Mesendoderm (in vitro differentiated cells): ENCODE measurements around the gene L2HGDH.
A peak's percentile ranks its signal among the peaks of the same experiment; 100 is the strongest.

Source experiments
- DNase-seq: peaks from one replicate; pipeline ENCODE4 v3.0.0; 2013
- H2AK5ac ChIP-seq: 2 replicates; pipeline ENCODE4 v1.6.1; 2013; ENCODE audit warnings: low read length, inconsistent platforms
- H2BK120ac ChIP-seq: 2 replicates; pipeline ENCODE4 v1.6.1; 2013; ENCODE audit warnings: low read depth, mild to moderate bottlenecking, low read length, moderate library complexity, mixed read lengths
- H2BK15ac ChIP-seq: replicated peaks from 2 replicates; pipeline ENCODE4 v1.6.1; 2013; ENCODE audit warnings: low read depth, mild to moderate bottlenecking, moderate library complexity
- H2BK5ac ChIP-seq: 2 replicates; pipeline ENCODE4 v1.6.1; 2013; ENCODE audit warnings: low read length, inconsistent platforms
- H3K18ac ChIP-seq: 2 replicates; pipeline ENCODE4 v1.6.1; 2013; ENCODE audit warnings: mild to moderate bottlenecking, low read length, mixed read lengths
- H3K23ac ChIP-seq: one replicate; pipeline ENCODE4 v1.6.1; 2013; ENCODE audit warnings: low read length
- H3K27ac ChIP-seq: 2 replicates; pipeline ENCODE4 v1.5.1; 2013; ENCODE audit warnings: low read depth, mild to moderate bottlenecking, inconsistent platforms, low read length, moderate library complexity
- H3K27me3 ChIP-seq: 2 replicates; pipeline ENCODE4 v1.6.1; 2013; ENCODE audit warnings: low read length, control low read depth, mild to moderate bottlenecking, inconsistent platforms; ENCODE audit not compliant: insufficient read depth, poor library complexity
- H3K36me3 ChIP-seq: 2 replicates; pipeline ENCODE4 v1.6.1; 2013; ENCODE audit warnings: low read length, inconsistent platforms; ENCODE audit not compliant: control insufficient read depth, insufficient read depth
- H3K4ac ChIP-seq: one replicate; pipeline ENCODE4 v1.6.1; 2013; ENCODE audit warnings: low read depth, mild to moderate bottlenecking, low read length, moderate library complexity
- H3K4me1 ChIP-seq: 2 replicates; pipeline ENCODE4 v1.6.1; 2013; ENCODE audit warnings: low read depth, low read length, inconsistent platforms; ENCODE audit not compliant: control insufficient read depth
- H3K4me2 ChIP-seq: 2 replicates; pipeline ENCODE4 v1.6.1; 2013; ENCODE audit warnings: low read length
- H3K4me3 ChIP-seq: 2 replicates; pipeline ENCODE4 v1.5.1; 2013; ENCODE audit warnings: mild to moderate bottlenecking, low read length
- H3K56ac ChIP-seq: one replicate; pipeline ENCODE4 v1.6.1; 2013; ENCODE audit warnings: low read length
- H3K79me1 ChIP-seq: 2 replicates; pipeline ENCODE4 v1.6.1; 2013; ENCODE audit warnings: low read length, inconsistent platforms
- H3K79me2 ChIP-seq: 2 replicates; pipeline ENCODE4 v1.6.1; 2013; ENCODE audit warnings: mild to moderate bottlenecking, low read length; ENCODE audit not compliant: control insufficient read depth, insufficient read depth
- H3K9ac ChIP-seq: 2 replicates; pipeline ENCODE4 v1.6.1; 2013; ENCODE audit warnings: low read length, inconsistent platforms
- H4K5ac ChIP-seq: one replicate; pipeline ENCODE4 v1.6.1; 2013; ENCODE audit warnings: low read length
- H4K8ac ChIP-seq: one replicate; pipeline ENCODE4 v1.6.1; 2013; ENCODE audit warnings: low read depth, mild to moderate bottlenecking, control low read depth, low read length, moderate library complexity
- WGBS: extraction: QIAGEN DNeasy Blood & Tissue Kit; methylation state at CpG from one replicate; pipeline ENCODE4 v1.1.7; 2013; ENCODE audit warnings: low lambda C conversion rate, missing lambda C conversion rate; ENCODE audit not compliant: insufficient coverage; ENCODE audit errors: extremely low coverage; 5-methylcytosine and 5-hydroxymethylcytosine counted together

Gene L2HGDH

GRCh38 chr14:50308363-50308915 lies 3.6 kb downstream of the L2HGDH start:
- Histone ChIP-seq H3K9ac (no peak overlapping the region), H2BK120ac (no peak overlapping the region), H3K4me2 (no peak overlapping the region), H3K4me3 (no peak overlapping the region), H3K18ac (no peak overlapping the region), H3K23ac (no peak overlapping the region), H3K79me1 (peaks cover 2% of the 10 kb centered on the region), H3K36me3 (no peaks in the 10 kb centered on the region), H2AK5ac (no peak overlapping the region), H3K4ac (no peak overlapping the region), H3K27ac (no peak overlapping the region), H3K79me2 (no peaks in the 10 kb centered on the region), H2BK5ac (no peak overlapping the region), H3K4me1 (peaks cover 3% of the 10 kb centered on the region), H2BK15ac (no peak overlapping the region), H3K27me3 (no peaks in the 10 kb centered on the region), H4K5ac (no peak overlapping the region), H4K8ac (no peak overlapping the region), H3K56ac (no peak overlapping the region)
- WGBS: no CpG with 5 or more reads among the region's 4 CpGs
- DNase-seq: no peak

GRCh38 chr14:50303744-50304471 lies 8.1 kb downstream of the L2HGDH start:
- H3K79me1 ChIP-seq: peaks cover 2% of the 10 kb centered on the region
- no peaks in the 10 kb centered on the region for H3K36me3 ChIP-seq
- no peak overlapping the region for H2BK15ac ChIP-seq
- H4K5ac ChIP-seq: no peak overlapping the region
- no CpG with 5 or more reads among the region's 8 CpGs for WGBS
- H2BK5ac ChIP-seq: no peak overlapping the region
- H3K9ac ChIP-seq: no peak overlapping the region
- no peaks in the 10 kb centered on the region for H3K4me1 ChIP-seq
- H4K8ac ChIP-seq: no peak overlapping the region
- H3K4ac ChIP-seq: no peak overlapping the region
- no peak overlapping the region for H3K18ac ChIP-seq
- no peak overlapping the region for H3K27ac ChIP-seq
- no peaks in the 10 kb centered on the region for H3K79me2 ChIP-seq
- no peak overlapping the region for H3K4me2 ChIP-seq
- no peak overlapping the region for H2AK5ac ChIP-seq
- H3K56ac ChIP-seq: no peak overlapping the region
- no peak for DNase-seq
- no peaks in the 10 kb centered on the region for H3K27me3 ChIP-seq
- no peak overlapping the region for H3K4me3 ChIP-seq
- H2BK120ac ChIP-seq: no peak overlapping the region
- no peak overlapping the region for H3K23ac ChIP-seq

GRCh38 chr14:50301914-50302313 lies 10.1 kb downstream of the L2HGDH start:
- H2BK5ac ChIP-seq: no peak overlapping the region
- no peak overlapping the region for H4K5ac ChIP-seq
- H3K4me1 ChIP-seq: no peaks in the 10 kb centered on the region
- no peak overlapping the region for H3K18ac ChIP-seq
- H3K79me1 ChIP-seq: peaks cover 2% of the 10 kb centered on the region
- no peaks in the 10 kb centered on the region for H3K27me3 ChIP-seq
- no peaks in the 10 kb centered on the region for H3K36me3 ChIP-seq
- no peak for DNase-seq
- H4K8ac ChIP-seq: no peak overlapping the region
- no peaks in the 10 kb centered on the region for H3K79me2 ChIP-seq
- H2AK5ac ChIP-seq: no peak overlapping the region
- H3K56ac ChIP-seq: no peak overlapping the region
- H3K4me2 ChIP-seq: no peak overlapping the region
- no peak overlapping the region for H2BK15ac ChIP-seq
- H2BK120ac ChIP-seq: no peak overlapping the region
- H3K4ac ChIP-seq: no peak overlapping the region
- H3K23ac ChIP-seq: no peak overlapping the region
- no peak overlapping the region for H3K27ac ChIP-seq
- no peak overlapping the region for H3K4me3 ChIP-seq
- H3K9ac ChIP-seq: no peak overlapping the region

GRCh38 chr14:50299585-50299984 lies 12.4 kb downstream of the L2HGDH start:
- DNase-seq: peak; percentile 28
- H2BK120ac ChIP-seq: no peak overlapping the region
- H3K56ac ChIP-seq: no peak overlapping the region
- no peak overlapping the region for H2AK5ac ChIP-seq
- no peak overlapping the region for H4K8ac ChIP-seq
- no peak overlapping the region for H3K23ac ChIP-seq
- H3K27ac ChIP-seq: no peak overlapping the region
- no peak overlapping the region for H3K4ac ChIP-seq
- H2BK15ac ChIP-seq: no peak overlapping the region
- H3K27me3 ChIP-seq: no peaks in the 10 kb centered on the region
- H3K4me3 ChIP-seq: no peak overlapping the region
- H4K5ac ChIP-seq: no peak overlapping the region
- H3K79me1 ChIP-seq: peaks cover 2% of the 10 kb centered on the region
- no peak overlapping the region for H3K4me2 ChIP-seq
- H3K18ac ChIP-seq: no peak overlapping the region
- H2BK5ac ChIP-seq: no peak overlapping the region
- no CpG with 5 or more reads among the region's 2 CpGs for WGBS
- no peaks in the 10 kb centered on the region for H3K36me3 ChIP-seq
- H3K4me1 ChIP-seq: no peaks in the 10 kb centered on the region
- no peak overlapping the region for H3K9ac ChIP-seq
- no peaks in the 10 kb centered on the region for H3K79me2 ChIP-seq

- Histone ChIP-seq H3K27me3 (no peaks in the 10 kb centered on the region), H4K8ac (no peak overlapping the region), H3K79me2 (no peaks in the 10 kb centered on the region), H3K4me3 (no peak overlapping the region), H3K4ac (no peak overlapping the region), H4K5ac (no peak overlapping the region), H2BK120ac (no peak overlapping the region), H3K4me2 (no peak overlapping the region), H3K23ac (no peak overlapping the region), H2BK15ac (no peak overlapping the region), H3K79me1 (no peaks in the 10 kb centered on the region), H2BK5ac (no peak overlapping the region), H3K27ac (no peak overlapping the region), H3K9ac (no peak overlapping the region), H3K4me1 (no peaks in the 10 kb centered on the region), H3K36me3 (no peaks in the 10 kb centered on the region), H3K56ac (no peak overlapping the region), H3K18ac (no peak overlapping the region), H2AK5ac (no peak overlapping the region)
- no peak for DNase-seq
- no CpG with 5 or more reads among the region's 5 CpGs for WGBS
These were observed 21.7 kb downstream of the L2HGDH start for GRCh38 chr14:50290306-50290705.

- Histone ChIP-seq H3K23ac (no peak overlapping the region), H2BK120ac (no peak overlapping the region), H3K9ac (no peak overlapping the region), H3K27me3 (no peaks in the 10 kb centered on the region), H3K27ac (no peak overlapping the region), H3K4me2 (no peak overlapping the region), H3K4ac (no peak overlapping the region), H3K18ac (no peak overlapping the region), H3K79me1 (no peaks in the 10 kb centered on the region), H2BK15ac (no peak overlapping the region), H2AK5ac (no peak overlapping the region), H3K56ac (no peak overlapping the region), H4K8ac (no peak overlapping the region), H3K4me3 (no peak overlapping the region), H3K79me2 (no peaks in the 10 kb centered on the region), H4K5ac (no peak overlapping the region), H2BK5ac (no peak overlapping the region), H3K4me1 (no peaks in the 10 kb centered on the region), H3K36me3 (no peaks in the 10 kb centered on the region)
- peak; percentile 3 for DNase-seq
- WGBS: no CpG with 5 or more reads among the region's 5 CpGs
These were observed 23.9 kb downstream of the L2HGDH start for GRCh38 chr14:50288146-50288545.
